GM19035 (cell line): ENCODE results near the gene JPH3.
"Not testable (repeated sequence)": the region's sequence is repeated elsewhere in the genome, so short reads cannot be mapped to it uniquely, and the experiment has no call there.

Experiments used
- ATAC-seq: cut with Tn5 transposase; IDR thresholded peaks from one replicate; pipeline ENCODE4 v1.9.1; 2021; ENCODE audit not compliant: unreplicated experiment

The JPH3 gene

GRCh38 chr16:87708881-87709638 is 106.8 kb downstream of the JPH3 start:
- ATAC-seq, result no peak

- no peak for ATAC-seq
Measured at GRCh38 chr16:87709677-87710076, 107.4 kb downstream of the JPH3 start.

- no peak for ATAC-seq
Measured at GRCh38 chr16:87710887-87711286, 108.6 kb downstream of the JPH3 start.

GRCh38 chr16:87712184-87712762 is 110.0 kb downstream of the JPH3 start:
- ATAC-seq, result no peak

GRCh38 chr16:87713451-87714229 is 111.3 kb downstream of the JPH3 start:
- ATAC-seq, result no peak

GRCh38 chr16:87715231-87715630 is 112.9 kb downstream of the JPH3 start:
- ATAC-seq, result no peak

- no peak for ATAC-seq
Measured at GRCh38 chr16:87715658-87716057, 113.3 kb downstream of the JPH3 start.

- not testable (repeated sequence) for ATAC-seq
Measured at GRCh38 chr16:87718831-87719230, 116.5 kb downstream of the JPH3 start.

GRCh38 chr16:87720446-87720845 is 118.1 kb downstream of the JPH3 start:
- ATAC-seq, result no peak

- ATAC-seq, result no peak
Measured at GRCh38 chr16:87721622-87722585, 119.6 kb downstream of the JPH3 start.

GRCh38 chr16:87722590-87723225 is 120.4 kb downstream of the JPH3 start:
- no peak for ATAC-seq

- ATAC-seq, result no peak
Measured at GRCh38 chr16:87723226-87723623, 120.9 kb downstream of the JPH3 start.

GRCh38 chr16:87724490-87725291 is 122.4 kb downstream of the JPH3 start:
- ATAC-seq, result peak; percentile 41

GRCh38 chr16:87725596-87726235 is 123.4 kb downstream of the JPH3 start:
- no peak for ATAC-seq

- not testable (repeated sequence) for ATAC-seq
Measured at GRCh38 chr16:87726577-87726976, 124.3 kb downstream of the JPH3 start.

- no peak for ATAC-seq
Measured at GRCh38 chr16:87727346-87727745, 125.0 kb downstream of the JPH3 start.

GRCh38 chr16:87728026-87728425 is 125.7 kb downstream of the JPH3 start:
- no peak for ATAC-seq

- ATAC-seq, result no peak
Measured at GRCh38 chr16:87729266-87729954, 127.1 kb downstream of the JPH3 start.
